GM21576 (cell line): ENCODE measurements around the gene PNP.
"Not testable (repeated sequence)": the region's sequence is repeated elsewhere in the genome, so short reads cannot be mapped to it uniquely, and the experiment has no call there.

Experiments
- ATAC-seq: cut with Tn5 transposase; IDR thresholded peaks from one replicate; pipeline ENCODE4 v1.9.1; 2021; ENCODE audit warnings: mild to moderate bottlenecking, moderate library complexity; ENCODE audit not compliant: unreplicated experiment

PNP gene

DNA sequence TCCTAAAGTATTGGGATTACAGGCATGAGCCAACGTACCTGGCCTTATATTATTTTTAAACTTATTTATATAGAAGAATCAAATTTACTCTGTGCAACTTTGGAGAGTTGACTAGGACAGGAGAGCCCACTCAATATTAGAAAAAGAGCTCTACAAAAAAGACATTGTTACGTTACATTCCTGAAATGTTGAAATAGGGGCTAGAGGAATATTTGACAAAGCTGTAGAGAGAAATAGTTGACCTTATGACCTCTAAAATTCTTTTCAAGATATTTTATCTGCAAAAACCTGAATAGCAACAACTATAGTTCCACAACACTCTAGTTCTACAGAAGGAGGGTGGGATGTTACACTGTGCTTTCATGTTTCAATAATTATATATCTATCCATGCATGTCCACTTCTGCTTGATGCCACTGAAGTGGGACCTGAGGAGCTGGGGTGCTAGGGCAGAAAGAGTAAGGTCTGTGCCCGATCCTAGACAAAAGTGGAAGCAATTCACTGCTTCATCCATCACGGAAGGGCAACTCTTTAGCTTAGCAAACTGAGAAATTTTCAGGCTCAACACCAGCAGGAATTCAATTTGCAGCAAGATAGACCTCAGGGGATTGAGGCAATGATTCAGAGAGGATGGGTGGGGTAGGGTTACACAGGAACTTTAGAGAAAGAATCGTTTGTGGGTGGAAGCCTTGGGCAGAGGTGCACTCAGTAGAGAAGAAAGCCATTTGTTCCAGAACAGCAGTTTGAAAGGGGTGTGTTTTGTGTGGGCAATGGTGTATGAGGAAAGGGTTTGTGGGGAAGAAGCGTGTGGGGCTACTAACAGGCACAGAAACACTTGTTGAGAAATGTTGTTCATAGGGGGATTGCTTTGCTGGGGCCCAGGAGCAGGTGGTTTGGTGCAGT, 20.1 kb downstream of the PNP start:
- peak; percentile 34 for ATAC-seq

DNA sequence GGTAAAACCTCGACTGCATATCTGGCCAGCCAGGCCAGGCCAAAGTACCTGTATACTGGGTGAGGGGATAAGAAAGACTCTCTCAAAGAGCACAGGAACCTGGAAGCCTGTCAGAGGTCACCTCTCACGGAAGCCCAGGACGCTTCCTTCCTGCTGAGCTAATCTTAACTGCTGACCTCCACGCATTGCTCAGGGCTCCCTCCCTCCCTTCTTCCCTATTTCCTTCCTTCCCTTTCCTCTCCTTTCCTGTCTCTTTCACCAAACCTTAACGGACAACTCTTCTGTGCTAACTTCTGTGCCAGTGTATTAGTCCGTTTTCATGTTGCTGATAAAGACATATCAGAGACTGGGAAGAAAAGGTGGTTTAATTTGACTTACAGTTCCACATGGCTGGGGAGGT, 21.4 kb downstream of the PNP start:
- no peak for ATAC-seq

DNA sequence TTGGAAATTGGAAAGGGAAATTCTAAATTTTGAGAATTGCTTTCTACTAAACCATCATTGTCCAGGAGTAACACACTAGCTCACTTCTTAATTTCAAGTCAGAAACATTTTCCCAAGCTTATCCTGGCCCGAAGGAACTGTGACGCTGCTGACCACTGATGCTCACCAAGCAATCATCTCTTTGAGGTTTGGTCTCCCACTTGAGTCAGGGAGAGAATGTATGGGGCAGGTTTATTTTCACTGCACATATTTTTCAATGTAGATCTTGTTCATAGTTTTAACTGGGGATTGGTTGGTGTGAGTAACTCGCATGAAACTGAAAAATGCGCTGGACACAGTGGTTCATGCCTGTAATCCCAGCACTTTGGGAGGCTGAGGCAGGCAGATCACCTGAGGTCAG, 23.3 kb downstream of the PNP start:
- no peak for ATAC-seq

DNA sequence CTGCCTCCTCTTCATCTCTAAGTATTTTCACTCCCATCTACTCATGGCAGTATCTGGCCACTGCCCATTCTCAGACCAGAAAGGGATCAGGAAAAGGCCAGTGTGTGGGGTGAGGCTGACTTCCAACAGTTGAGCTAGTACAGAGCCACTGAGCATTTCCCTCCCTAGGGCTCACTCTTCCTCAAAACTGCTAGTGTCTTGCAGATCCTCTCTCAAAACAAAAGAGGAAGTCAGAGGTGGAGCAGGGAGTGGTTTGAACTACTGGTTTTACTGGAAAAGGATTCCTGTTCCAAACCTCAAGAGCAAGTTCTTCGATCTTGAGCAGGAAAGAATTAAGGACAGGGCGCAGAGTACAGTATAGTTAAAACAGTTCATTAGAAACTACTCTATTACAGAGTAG, 24.4 kb downstream of the PNP start:
- ATAC-seq: no peak

DNA sequence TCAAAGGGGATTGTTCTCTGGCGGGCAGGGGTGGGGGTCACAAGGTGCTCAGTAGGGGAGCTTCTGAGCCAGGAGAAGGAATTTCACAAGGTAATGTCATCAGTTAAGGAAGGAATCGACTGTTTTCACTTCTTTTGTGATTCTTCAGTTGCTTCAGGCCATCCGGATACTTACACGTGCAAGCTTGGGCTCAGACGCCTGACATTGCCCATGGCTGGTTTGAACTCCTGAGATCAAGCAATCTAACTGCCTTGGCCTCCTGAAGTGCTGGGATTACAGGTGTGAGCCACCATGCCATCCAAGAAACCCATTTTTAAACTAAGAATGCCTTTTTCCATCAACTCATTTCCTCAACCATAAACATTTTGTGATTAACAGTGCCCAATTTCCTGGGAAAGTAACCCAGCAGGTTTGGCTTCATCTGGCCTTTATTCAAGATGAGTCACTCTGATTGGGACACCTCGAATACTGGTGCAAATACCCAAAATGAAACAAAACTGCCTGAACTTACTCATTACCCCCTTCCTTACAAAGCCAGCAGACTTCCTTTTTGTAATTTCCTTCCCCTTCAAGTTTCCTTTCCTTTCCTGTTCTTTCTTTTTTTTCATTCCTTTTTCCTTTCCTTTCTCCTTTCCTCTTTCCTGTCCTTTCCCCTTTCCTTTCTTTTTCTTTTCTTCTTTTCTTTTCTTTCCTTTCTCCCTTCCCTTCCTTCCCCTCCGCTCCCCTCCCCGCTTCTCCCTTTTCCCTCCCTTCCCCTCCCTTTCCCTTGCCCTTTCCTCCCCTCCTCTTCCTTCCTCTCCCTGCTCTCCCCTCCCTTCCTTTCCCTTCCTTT, 25.9 kb downstream of the PNP start:
- no peak for ATAC-seq

DNA sequence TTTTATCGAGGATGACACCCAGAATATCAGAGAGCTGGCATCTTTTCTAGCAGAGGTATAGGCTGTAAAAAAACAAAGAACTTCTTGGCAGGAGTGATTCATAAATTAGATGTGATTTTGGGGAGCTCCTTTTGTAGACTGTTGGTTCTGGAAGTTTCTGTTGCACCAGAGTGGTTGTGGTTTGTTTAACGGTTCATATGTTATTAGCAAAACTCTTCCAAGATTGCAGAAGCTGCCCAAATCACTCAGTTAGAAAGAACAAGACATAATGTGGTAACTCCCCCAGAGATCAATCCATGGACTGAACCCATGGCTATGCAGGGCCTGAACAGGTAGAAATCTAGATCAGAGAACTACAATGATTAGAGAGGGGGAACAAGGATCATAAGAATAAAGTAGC, 29.4 kb downstream of the PNP start:
- no peak for ATAC-seq

DNA sequence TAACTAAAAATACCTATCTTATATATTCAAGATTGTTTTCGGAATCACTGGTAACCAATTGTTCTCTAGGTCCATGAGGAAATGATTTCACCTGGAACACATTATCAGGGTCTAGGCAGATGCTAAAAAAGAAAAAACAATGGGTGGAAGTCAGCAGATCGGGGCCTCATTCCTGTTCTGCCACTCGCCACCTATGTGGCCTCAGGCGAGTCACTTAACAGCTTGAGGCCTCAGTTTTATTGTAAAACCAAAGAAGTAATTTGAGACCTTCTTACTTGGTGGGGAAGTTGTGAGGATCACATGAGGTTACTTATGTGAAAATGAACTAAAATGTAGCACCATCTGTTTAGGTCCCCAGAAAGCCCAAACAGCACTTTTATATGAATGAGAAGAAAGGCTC, 29.9 kb downstream of the PNP start:
- no peak for ATAC-seq

DNA sequence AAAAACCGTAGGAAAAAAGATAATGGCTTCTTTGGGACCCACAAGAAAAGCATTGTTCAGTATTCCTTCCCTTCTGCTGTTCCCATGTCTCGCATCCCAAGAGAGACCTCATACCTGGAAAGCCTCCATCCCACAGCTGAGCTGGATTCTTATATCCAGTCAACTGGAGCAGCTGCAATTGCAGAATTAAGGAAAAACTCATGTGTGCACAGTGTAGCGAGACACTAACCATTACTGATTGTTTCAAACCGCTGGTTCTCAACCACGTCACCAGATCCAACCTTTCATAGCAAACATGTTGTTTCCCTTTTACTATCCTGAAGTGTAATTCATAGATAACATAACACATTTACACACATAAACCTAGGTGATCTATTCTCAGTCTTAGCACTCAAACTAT, 30.7 kb downstream of the PNP start:
- no peak for ATAC-seq

DNA sequence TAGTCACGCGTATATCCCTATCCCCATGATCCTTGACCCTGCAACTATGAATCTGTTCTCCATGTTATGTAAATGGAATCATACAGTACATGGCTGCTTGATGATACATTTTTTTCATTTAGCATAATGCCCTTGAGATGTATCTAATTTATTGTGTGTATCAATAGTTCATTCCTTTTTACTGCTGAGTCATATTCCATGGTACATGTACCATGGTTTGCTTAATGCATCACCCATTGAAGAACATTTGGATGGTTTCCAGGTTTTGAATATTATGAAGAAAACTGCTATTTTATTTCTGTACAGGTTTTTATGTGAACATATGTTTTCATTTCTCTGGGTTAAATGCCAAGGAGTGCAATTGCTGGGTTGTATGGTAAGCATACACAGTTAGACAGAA, 32.1 kb downstream of the PNP start:
- ATAC-seq: no peak

DNA sequence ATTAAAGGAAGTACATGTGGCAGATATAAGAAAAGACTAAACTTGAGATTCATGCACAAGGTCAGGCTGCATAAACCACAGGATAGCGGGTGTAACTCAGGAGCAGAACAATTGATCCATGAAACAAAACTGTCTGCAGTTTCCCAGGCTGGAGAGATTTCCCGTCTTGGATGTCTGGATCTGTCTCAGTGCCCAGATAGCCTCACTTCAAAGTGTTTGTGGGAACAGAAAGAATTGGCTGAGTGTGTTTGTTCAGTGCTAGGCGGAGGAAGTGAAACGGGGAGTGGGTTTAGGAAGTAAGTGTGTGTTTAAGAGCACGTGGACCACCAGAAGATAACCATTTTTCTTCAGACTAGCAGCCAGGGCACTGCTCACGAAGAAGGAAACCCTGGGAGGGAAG, 34.7 kb downstream of the PNP start:
- ATAC-seq: no peak

DNA sequence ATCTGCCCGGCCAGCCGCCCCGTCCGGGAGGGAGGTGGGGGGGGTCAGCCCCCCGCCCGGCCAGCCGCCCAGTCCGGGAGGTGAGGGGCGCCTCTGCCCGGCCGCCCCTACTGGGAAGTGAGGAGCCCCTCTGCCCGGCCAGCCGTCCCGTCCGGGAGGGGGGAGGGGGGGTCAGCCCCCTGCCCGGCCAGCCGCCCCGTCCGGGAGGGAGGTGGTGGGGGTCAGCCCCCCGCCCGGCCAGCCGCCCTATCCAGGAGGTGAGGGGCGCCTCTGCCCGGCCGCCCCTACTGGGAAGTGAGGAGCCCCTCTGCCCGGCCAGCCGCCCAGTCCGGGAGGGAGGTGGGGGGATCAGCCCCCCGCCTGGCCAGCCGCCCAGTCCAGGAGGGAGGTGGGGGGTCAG, 37.1 kb downstream of the PNP start:
- ATAC-seq: not testable (repeated sequence)

DNA sequence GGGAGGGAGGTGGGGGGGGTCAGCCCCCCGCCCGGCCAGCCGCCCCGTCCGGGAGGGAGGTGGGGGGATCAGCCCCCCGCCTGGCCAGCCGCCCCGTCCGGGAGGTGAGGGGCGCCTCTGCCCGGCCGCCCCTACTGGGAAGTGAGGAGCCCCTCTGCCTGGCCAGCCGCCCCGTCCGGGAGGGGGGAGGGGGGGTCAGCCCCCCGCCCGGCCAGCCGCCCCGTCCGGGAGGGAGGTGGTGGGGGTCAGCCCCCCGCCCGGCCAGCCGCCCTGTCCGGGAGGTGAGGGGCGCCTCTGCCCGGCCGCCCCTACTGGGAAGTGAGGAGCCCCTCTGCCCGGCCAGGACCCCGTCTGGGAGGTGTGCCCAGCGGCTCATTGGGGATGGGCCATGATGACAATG, 37.5 kb downstream of the PNP start:
- not testable (repeated sequence) for ATAC-seq

DNA sequence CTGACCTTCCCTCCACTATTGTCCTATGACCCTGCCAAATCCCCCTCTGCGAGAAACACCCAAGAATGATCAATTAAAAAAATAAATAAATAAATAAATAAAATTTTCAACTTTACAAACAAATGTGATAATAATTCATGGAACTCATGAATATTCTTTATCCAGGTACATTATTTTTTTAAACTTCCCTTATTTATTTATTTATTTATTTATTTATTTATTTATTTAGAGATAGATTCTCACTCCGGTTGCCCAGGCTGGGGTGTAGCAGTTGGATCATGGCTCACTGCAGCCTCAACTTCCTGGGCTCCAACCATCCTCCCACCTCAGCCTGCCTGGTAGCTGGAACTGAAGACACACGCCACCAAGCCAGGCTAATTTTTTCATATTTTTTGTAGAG, 38.3 kb downstream of the PNP start:
- ATAC-seq: not testable (repeated sequence)

DNA sequence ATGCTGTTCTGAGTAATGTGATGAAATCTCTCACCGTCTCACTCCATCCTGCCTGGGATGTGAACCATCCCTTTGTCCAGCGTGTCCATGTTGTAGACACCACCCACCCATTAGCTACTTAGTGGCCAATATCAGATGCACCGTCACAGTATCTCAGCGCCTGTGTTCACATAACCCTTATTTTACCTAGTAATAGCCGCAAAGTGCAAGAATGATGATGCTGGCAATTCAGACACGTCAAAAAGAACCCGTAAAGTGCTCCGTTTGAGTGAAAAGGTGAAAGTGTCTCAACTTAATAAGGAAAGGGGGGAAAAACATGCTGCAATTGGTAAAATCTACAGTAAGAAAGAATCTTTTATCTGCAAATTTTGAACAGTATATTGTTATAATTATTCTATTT, 39.2 kb downstream of the PNP start:
- no peak for ATAC-seq

DNA sequence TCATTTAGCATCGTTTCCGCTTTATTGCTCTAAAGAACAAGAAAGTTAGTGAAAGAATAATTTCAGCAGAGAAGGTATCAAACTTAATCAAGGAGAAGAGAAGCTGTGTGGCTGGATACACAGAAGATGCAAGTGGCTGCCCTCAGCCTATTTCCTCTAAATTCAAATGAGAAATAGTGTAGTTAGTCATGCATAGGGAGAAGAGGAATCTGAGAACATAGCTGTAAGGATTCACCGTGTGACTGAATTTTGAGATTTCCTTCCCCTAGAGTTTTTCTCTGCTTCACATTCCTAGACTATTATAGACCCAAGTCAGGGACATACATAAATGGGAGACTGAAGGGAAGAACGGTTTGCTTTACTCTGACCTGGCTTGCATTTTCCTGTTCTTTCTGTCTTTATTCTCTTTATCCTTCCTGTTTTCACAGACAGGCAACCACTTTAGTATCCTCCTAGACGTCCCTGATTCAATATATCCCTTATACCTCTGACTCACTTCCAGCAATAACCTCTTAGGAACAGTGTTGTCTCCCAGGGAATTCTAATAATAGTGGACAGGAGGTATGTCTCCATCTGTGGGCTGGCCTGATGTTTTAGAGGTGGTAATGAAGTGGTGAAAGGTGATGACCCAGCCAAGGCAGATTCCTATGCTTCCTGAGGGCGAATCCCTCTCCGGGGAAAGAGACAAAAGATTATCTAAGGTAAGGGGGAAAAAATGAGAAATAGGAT, 43.1 kb downstream of the PNP start:
- no peak for ATAC-seq

DNA sequence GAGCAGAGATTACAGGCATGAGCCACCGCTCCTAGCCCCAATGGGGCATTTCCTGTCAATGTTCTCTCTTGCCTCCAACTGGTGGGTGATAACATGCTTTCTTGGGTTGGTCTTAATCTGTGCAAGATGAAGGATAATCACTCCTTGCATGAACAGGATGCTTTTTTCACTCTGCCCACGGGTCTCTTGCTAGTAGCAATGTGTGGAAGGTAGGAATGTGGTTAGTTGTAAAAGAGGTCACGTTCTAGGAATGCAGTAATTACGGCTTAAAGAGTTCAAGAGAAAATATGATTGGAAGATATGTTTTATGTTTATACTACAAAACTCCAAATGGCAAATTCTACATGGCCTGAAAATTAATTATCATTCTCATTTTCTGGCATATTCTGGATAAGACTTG, 46.6 kb downstream of the PNP start:
- no peak for ATAC-seq

DNA sequence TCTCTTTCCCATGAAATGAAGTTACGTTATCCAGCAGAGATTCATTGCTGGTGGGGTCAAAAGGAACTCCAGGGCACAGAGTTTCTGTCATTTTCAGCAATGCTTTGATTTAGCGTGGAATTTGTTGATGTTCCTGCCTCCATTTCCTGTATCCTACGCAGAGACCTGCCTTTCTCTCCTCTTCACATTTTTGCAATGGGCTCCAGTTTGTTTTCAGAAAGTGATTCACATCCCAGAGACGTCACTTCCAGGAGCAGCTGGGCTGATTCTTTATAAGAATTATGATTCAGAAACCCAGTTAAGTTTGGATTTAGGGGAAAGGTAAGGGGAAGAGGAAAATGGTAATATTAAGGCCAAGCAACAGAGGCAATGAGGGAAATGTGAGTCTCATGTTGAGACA, 47.7 kb downstream of the PNP start:
- ATAC-seq: no peak

DNA sequence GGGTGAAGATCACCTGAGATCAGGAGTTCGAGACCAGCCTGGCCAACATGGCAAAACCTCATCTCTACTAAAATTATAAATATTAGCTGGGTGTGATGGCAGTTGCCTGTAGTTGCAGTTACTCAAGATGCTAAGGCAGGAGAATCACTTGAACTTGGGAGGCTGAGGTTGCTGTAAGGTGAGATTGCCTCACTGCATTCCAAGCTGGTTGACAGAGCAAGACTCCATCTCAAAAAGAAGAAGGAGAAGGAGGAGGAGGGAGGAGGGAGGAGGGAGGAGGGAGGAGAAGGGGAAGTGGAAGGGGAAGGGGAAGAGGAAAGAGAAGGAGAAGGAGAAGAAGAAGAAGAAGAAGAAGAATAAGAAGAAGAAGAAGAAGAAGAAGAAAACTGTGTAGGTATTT, 53.1 kb downstream of the PNP start:
- ATAC-seq: no peak

DNA sequence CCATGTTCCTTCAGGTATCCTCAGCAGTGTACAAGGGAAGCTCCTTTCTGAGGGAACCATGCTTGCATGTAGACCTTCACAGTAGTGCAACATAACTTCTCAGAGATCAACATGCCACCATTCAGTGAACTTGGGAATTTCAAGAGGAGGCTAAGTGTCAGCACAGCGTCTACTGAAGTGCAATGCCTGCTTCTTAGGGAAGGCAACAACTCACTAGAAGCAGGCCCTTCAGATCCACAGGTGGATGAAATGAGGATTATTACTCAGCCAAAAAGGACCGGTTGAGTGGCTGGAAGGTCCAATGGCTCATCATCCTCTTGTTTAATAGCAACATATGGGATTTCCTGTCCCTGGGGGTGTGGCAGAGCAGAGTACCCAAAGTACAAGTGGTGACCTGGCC, 54.8 kb downstream of the PNP start:
- no peak for ATAC-seq
